ENCODE data around the gene ZNF81.
"Not testable (repeated sequence)": the region's sequence is repeated elsewhere in the genome, so short reads cannot be mapped to it uniquely, and the experiment has no call there.

ZNF81 gene

DNA sequence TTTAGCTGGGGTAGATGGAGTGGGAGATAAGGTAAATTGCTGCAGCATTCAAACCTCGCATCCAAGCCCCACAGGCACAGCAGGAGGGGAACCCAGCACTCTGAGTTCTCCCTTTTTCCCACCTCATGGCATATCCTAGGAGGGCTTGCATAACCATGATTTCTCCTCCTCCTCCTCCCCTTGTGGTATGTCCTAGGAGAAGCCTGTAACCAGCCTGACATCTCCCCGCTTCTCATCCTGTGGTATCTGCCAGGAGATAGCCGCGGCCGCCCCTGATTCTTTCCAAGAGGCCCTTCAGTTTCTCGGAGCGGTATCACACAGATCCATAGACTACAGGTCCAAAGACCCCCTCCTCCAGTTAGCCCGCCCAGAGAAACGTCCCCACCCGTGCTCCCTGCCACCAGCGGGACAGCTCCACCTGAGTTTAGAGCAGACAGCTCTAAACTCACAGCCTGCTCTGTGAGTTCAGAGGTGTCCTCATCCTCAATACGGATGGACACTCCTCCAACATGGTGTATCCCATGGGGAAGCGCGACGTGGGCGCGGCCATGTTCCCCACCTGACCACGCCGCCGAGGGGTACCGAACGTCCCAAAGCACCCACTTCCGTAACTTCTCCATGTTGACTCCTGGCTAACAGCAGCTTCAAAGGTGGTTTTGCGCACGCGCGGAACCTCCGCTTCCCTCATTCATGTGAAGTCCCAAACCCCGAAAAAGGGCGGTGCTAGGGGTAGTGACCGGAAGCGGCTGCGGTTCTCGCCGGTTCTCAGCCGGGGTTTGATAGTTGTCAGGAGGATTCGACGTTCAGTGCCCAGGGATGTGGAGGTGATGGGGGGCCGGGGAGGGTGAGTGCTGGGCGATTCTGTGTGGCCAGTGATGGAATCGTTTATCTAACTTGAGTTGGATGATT, at the start of gene ZNF81:
TSS of gene ZNF81 (plus strand) at position 739 of the 909 bp plus-strand sequence. CDS start 9,366 bp downstream, outside the sequence.
- peak; percentile 85 for DNase-seq

DNA sequence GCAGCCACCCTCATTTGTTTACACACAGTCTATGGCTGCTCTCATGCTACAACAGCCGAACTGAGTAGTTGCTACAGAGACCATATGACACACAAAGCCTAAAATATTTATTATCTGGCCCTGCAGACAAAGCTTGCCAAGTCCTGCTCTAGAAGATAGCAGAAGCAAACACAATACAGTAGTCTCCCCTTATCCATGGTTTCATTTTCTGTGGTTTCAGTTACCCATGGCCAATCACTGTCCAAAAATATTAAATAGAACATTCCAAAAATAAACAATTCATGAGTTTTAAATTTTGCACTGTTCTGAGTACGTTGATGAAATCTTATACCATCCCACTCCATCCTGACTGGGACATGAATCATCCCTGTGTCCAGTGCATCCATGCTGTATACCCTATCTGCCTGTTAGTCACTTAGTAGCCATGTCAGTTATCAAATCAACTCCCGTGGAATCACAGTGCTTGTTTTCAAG, 40.2 kb upstream of the ZNF81 start:
- no peak for DNase-seq

DNA sequence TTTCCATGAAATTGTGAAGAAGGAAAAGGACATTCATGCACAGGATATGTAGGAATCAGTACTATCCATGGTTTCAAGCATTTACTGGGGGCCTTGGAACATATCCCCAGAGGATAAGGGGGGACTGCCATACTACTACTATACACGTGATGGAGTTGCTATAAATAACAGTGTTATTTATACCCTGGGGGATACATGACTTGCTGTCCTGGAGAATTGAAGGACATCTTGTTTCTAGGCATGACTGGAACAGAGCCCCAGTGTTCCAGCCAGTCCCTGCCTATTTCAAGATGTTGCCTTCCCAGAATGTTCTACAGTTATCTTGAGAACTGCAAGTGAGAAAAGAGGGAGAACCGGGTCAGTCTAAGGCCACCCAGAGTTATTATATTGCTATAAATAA, 39.6 kb upstream of the ZNF81 start:
- DNase-seq = no peak

DNA sequence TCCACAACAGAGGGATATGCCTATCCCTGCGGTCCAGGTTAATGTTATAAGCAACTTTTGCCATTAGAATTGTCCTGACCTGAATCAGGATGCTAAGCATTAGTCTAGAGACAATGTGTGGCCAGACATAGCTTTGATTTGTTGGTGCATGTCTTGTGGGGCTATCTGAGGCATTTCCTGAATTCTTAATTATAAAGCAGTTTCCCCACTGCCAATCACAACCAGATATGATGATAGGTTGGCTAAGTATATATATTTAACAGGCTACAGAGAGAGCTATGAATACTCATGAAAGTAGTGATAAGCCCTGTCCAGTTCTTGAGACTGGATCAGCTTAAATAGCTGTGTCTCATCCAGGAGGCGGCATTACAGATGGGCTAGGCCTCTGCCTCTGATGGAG, 37.8 kb upstream of the ZNF81 start:
- DNase-seq = no peak

DNA sequence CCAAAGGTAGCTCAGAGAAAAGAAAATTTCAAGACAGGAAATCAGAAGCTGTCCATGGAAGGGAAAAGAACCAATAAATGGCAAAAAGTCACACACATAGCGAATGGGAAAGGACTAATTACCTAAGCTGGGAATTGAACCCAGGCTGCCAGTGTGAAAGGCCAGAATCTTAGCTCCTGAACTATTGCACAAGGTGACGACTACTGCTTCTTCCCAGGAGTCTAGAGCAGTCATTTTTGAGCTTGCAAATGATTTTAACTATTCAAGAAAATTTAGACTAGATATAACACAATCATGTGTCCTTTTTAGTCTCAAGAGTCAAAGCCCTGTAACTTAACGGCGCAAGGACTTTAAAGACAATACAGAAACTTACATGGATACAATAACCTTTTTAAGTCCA, 34.1 kb upstream of the ZNF81 start:
- no peak for DNase-seq

DNA sequence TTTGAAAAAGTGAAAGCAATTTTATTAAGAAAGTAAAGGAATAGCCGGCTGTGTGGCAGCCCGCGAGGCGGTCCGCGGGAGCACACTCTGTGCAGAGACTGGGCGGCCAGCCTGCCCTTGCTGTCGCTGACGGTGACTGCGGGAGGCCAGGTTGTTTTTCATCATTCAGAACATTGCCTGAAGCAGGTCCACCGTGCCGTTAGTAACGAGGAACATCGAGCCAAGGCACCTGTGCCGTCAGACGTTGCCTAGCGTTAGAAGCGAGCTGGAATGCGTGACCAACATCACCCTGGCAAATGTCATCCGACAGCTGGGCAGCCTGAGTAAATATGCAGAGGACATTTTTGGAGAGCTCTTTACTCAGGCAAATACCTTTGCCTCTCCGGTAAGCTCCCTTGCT, 33.6 kb upstream of the ZNF81 start:
- not testable (repeated sequence) for DNase-seq

DNA sequence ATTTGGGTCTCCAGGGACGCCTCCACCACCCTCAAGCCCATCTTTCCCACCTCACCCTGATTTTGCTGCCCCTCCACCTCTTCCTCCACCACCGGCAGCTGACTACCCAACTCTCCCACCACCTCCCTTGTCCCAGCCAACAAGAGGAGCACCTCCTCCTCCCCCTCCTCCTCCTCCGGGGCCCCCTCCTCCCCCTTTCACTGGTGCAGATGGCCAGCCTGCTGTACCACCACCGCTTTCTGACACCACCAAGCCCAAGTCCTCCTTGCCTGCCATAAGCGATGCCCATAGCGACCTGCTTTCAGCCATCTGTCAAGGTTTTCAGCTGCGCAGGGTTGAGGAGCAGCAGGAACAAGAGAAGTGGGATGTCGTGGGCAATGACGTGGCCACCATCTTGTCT, 32.4 kb upstream of the ZNF81 start:
- DNase-seq = no peak

DNA sequence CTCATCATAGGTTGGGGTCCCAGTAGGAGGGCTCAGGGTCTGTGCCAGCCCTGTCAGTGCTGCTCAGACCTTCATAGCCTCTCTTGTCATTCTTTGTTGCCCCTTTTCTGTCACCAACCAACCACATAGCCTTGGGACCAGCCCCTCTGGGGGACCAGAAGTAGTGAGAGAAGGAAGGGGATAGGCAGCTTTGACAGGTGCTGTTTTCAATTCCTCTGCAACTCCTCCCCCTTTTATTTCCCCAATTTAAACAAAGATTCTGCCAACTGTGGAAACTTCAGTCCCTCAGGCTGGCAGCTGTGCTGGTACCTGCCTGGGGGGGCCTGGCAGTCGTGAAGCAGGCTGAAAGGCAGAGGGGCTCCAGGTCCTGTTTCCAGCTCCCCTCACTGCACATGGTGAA, 30.9 kb upstream of the ZNF81 start:
- not testable (repeated sequence) for DNase-seq

DNA sequence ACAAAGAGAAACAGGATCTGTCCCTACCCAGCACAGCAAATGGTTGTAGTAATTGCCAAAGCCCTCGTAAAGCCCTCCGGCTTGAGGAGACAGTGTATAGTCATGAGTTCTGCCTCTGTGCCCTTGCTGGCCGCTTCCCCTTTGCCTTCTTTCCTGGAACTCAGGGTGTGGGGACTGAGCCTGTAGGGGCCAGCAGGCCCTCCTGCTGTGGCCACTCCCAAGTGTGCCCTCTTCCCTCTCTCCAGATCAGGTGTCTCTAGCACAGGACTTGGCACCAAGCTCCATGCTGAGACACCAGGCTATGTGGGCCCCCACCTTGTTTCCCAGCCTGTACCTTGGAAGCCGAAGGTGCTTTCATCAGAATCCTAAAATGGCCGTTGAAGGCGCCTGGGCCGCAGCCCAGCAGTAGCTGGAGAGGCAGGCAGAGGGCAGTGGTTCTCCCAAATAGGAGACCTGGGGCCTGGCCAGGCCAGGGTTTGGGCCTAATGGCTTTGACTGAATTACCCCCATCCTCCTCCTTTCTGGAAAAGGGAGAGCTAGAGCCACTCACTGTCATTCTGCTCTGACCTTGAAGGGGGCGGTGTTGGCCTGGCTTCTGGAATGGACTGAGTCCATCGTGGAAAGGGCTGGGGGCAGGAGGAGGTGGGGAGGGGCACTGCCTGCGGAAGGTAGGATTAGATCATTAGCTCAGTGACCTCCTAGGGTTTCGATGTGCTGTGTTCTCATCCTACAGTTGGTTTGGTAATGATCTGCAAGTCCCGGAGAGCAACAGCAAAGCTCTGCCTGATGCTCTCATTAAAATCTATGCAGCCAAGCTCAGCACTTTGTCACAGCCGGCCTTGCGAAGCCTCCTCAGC, 30.1 kb upstream of the ZNF81 start:
- not testable (repeated sequence) for DNase-seq

DNA sequence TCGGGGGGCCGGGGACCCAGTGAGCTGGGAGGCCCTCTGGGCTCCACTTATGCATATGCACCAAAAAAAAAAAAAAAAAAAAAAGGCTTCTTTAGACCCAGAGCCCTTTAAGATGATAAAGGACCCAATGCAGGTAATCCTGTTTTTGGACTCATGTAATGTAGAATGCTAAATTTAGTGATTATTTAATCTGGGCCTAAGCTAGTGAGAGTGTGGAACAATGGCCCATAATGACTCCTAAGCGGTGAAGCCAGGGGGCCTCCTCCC, 29.5 kb upstream of the ZNF81 start:
- DNase-seq = not testable (repeated sequence)

DNA sequence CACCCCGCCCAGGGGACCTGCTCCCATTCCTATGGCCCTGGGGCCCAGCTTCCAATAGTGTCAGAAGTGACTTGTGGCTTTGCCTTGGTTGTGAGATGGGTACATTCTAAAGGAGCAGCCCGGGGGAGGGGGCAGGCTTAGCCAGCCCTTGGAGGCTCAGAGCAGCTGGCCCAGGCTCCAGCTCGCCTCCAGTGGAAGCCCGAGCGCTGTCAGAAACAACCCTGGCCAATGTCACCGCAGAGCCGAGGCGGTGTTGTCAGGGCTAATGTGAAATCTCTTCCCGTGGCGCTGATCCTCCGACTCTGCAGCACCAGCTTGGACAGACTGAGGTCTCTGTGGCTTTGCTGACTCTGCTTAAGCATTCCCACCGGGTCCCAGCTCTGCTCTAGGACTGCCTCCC, 29.2 kb upstream of the ZNF81 start:
- DNase-seq = no peak

DNA sequence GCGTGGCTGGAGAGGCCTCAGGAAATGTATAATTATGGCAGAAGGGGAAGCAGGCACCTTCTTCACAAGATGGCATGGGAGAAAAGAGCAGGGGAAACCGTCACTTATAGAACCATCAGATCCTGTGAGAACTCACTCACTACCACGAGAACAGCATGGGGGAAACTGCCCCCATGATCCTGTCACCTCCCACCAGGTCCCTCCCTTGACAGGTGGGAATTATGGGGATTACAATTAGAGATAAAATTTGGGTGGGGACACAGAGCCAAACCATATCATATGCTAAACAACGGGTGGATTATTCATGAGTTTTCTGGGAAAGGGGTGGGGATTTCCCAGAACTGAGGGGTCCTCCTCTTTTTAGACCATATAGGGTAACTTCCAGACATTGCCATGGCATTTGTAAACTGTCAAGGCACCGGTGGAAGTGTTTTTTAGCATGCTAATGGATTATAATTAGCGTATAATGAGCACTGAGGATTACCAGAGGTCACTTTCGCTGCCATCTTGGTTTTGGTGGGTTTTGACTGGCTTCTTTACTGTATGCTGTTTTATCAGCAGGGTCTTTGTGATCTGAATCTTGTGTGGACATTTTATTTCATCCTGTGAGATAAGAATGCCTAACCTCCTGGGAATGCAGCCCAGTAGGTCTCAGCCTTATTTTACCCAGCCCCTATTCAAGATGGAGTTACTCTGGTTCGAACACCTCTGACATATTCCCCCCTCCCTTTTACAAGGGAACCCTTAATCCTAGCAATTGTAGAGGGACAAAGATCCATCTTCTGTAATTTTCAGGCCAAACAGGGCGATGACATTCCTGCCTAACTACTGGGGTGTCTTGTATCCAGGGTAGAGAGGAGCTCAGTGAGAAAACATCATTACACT, 27.6 kb upstream of the ZNF81 start:
- no peak for DNase-seq

DNA sequence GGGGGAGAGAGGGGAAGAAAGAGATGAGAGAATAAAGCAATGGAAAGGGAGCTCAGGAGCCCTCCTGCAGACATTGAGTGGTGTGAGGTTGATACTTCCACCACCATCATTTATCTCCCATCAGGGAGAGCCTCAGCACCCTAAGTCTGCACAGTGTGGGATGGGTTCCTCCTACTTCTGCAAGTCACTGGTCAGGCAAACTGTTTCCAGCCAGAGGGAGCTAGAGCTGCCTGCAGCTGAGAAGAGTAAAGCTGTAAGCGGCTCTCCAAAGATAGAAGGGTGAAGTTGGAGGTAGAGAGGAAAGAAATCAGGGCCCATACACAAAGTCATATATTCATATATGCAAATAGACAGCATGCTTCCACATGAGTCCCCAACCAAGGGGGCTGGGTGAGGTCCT, 21.9 kb upstream of the ZNF81 start:
- DNase-seq = no peak

DNA sequence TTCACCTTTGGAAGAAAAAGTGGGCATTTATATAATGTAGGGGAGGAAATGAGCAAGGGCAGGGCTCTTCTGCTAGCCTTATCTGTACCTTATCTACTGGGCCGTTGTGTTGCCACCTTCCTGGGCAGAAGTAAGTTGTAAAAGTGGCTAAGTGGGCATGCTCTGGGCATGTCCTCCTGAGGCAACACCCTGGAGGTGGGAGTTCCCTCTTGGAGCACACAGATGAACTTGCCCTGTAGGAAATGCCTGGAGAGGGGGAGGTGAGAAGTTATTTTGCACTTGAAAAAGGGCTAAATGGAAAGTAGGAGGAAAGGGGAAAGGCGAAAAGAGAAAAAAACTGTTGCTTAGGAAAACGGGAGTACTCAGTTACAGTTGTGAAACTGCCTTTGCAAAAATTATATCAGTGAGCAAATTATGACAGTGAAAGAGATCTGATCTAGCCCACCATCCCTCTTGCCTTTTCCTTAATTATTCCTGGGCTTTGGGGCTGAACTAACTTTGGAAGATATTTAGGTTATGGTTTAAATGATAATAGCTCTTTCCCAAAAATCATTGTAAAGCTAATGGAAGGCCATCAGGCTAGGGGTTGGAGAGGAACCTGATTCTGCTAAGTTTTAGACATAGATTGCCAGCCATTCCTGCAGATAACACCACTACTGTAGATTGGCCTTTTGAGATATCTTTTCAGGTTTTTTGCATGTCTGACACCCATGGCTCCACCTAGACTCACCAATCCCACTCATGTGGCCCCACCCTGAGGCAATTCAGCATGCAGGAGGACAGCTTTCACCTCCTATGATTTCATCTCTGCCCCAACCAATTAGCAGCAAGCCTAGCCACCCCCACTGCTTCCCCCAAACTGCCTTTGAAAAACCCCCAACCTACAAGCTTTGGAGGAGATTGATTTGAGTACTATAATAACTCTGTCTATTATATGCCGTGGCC, 20.5 kb upstream of the ZNF81 start:
- DNase-seq = no peak

DNA sequence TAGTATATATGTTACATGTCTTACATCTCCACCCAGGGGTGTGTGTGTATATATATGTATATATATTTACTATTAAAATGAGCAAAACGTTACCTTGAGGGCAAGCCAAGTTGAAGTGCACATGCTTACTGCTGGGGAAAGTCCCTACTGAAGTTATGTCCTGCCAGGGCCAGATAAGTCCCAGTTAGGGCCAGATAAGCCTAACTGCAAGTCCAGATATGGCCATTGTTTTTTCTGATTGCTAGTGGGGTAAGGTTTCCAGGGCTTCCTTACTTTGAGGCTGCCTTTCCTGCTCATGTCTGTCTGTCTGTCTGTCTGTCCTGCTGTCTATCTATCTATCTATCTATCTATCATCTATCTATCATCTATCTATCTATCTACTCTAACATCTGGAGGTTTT, 19.3 kb upstream of the ZNF81 start:
- DNase-seq = no peak

DNA sequence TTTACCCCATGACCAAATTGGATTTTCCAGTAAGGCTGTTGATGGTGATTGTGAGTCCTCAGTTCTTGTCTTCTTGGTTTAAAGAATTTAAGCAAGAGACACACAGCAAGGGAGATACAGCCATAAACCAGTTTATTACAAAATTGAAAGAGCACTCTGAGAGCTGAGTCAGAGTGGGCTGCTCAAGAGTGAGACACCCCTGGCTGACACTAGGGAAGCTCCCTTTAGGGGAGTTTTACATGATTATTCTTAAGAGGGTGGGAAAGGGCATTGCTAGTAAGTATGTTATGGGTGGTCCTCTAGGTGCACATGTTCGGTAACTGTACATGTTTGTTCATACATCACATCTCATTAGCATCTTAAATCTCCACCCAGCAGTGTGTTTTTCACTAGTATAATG, 18.8 kb upstream of the ZNF81 start:
- no peak for DNase-seq

DNA sequence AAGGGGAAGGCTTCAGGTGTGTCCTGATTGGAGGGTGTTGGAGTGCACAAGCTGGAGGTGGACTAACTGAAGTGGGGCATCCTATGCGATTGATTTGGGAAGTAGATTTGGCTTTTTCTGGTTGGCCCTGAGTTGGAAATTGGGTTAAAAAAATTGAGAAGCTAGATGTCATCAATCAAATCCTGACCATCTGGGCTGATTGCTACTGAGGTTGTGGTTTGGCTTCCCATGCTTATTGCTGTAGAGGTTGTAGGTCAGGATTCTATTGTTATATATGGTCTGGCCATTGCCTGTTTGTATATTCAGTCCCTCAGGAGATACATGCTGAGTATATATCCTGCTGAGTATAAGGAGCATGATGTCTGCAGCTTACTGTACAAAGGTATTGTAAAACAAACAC, 7.7 kb upstream of the ZNF81 start:
- DNase-seq = no peak

DNA sequence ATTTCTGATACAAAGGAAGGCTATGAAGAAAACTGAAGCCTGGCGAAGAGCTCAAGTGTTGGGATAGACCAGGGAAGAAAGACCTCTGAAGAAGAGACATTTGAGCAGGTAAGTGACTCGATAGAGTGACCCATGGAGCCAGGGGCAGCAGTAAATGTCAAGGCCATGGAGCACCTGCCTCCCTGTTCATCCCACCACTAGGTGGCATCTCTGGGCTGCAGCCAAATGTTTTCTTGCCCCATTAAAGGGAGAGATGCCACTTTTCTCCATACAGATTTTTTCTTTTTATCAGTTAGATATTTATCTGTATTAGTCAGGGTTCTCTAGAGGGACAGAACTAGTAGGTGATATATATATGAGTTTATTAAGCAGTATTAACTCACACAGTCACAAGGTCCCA, 4.9 kb upstream of the ZNF81 start:
- DNase-seq = peak; percentile 35

DNA sequence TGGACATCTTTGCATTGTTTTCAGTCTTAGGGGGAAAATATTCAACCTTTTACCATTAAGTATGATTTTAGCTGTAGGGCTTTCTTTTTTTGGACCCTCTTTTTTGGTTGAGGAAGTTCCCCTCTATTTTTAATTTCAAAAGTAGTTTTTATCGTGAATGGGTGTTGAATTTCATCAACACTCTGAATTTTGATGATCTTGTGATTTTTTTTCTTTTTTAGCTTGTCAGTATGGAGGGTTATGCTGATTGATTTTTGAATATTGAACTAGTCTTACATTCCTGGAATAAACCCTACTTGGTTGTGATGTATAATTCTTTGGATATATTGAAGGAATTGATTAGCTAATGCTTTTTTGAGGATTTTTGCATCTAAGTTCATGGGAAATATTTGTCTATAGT, 1.7 kb downstream of the ZNF81 start:
- DNase-seq = no peak

DNA sequence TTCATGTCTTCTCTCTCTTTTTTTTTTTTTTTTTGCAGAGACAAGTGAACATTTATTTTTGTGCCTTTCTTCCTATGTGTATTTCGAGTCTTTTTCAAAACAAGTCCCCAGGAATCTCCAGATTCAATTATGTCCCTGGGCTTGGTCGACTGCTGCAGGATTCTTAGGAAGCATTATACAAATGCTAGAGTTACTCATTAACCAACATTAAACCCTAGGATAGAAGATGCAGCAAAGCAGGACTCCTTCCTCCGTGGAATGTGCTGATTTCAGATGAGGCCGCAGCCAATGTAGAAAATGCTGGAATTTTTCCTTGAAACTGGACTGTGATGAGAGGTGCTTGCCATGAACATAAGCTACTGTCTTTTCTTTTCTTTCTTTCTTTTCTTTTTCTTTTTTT, 3.4 kb downstream of the ZNF81 start:
- DNase-seq = no peak

DNA sequence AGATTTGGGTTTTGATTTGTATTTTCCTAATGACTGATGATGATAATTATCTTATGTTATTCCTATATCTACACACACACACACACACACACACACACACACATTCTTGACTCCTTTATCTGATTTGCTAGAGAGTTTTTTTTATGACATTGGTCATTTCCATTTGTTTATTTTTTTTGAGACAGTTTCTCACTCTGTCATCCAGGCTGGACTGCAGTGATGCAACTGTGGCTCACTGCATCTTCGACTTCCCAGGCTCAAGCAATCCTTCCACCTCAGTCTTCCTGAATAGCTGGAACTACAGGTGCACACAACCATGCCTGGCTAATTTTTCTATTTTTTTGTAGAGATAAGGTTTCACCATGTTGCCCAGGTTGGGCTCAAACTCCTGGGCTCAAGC, 6.7 kb downstream of the ZNF81 start:
- DNase-seq = no peak

DNA sequence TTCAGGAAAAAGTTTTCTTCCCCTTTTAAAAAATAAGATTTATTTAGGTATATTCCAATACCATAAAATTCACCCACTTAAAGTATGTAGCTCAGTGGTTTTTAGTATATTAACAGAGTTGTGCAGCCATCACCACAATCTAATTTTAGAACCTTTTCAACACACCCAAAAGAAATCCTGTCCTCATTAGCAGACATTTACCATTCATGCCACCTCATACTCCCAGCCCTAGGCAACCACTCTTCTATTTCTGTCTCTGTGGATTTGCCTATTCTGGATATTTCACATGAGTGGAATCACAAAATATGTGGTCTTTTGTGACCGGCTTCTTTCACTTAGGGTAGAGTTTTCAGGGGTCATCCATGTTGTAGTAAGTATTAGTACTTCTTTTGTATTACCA, 7.4 kb downstream of the ZNF81 start:
- no peak for DNase-seq
